H9 (cell line): ENCODE measurements around the gene MAP6. TPM values are rescaled to one million over a fixed set of nuclear protein-coding genes. Genes with fewer than 3 reads are reported as not detected.
A peak's percentile ranks its signal among the peaks of the same experiment; 100 is the strongest.

Experiments used
- DNase-seq: peaks from one replicate; pipeline ENCODE4 v3.0.0-alpha.2; 2017
- H2AFZ ChIP-seq: one replicate; pipeline ENCODE4 v1.6.1; 2013; ENCODE audit warnings: mild to moderate bottlenecking, low read length, control low read depth, moderate library complexity
- H2AK5ac ChIP-seq: 2 replicates; pipeline ENCODE4 v1.6.1; 2013; ENCODE audit warnings: low read length, control low read depth, mixed read lengths; ENCODE audit not compliant: insufficient read length
- H2BK120ac ChIP-seq: one replicate; pipeline ENCODE4 v1.6.1; 2013; ENCODE audit warnings: low read depth, mild to moderate bottlenecking, low read length, control low read depth, inconsistent platforms; ENCODE audit not compliant: poor library complexity, severe bottlenecking
- H2BK12ac ChIP-seq: 2 replicates; pipeline ENCODE4 v1.6.1; 2013; ENCODE audit warnings: low read length, control low read depth, mixed read lengths, low read depth; ENCODE audit not compliant: insufficient read length
- H2BK15ac ChIP-seq: 2 replicates; pipeline ENCODE4 v1.6.1; 2013; ENCODE audit warnings: low read depth, low read length, control low read depth
- H2BK20ac ChIP-seq: one replicate; pipeline ENCODE4 v1.6.1; 2013; ENCODE audit warnings: low read depth, mild to moderate bottlenecking, low read length, control low read depth, inconsistent platforms; ENCODE audit not compliant: poor library complexity, severe bottlenecking
- H2BK5ac ChIP-seq: 2 replicates; pipeline ENCODE4 v1.6.1; 2013; ENCODE audit warnings: low read length, control low read depth, mixed read lengths; ENCODE audit not compliant: insufficient read length
- H3K14ac ChIP-seq: 2 replicates; pipeline ENCODE4 v1.6.1; 2013; ENCODE audit warnings: low read length, control low read depth; ENCODE audit not compliant: insufficient read depth
- H3K18ac ChIP-seq: 2 replicates; pipeline ENCODE4 v1.6.1; 2013; ENCODE audit warnings: low read depth, mild to moderate bottlenecking, mixed read lengths, low read length, control low read depth; ENCODE audit not compliant: insufficient read length
- H3K23ac ChIP-seq: 2 replicates; pipeline ENCODE4 v1.6.1; 2013; ENCODE audit warnings: low read length, control low read depth, mixed read lengths, low read depth; ENCODE audit not compliant: insufficient read length
- H3K23me2 ChIP-seq: 2 replicates; pipeline ENCODE4 v1.6.1; 2013; ENCODE audit warnings: low read depth, mild to moderate bottlenecking, mixed read lengths, low read length, control low read depth; ENCODE audit not compliant: insufficient read length, poor library complexity, severe bottlenecking
- H3K27ac ChIP-seq: 2 replicates; pipeline ENCODE4 v1.5.1; 2013; ENCODE audit warnings: low read length, control low read depth, mixed read lengths, low read depth; ENCODE audit not compliant: insufficient read length
- H3K27me3 ChIP-seq: 2 replicates; pipeline ENCODE4 v1.6.1; 2013; ENCODE audit warnings: low read length, control low read depth, inconsistent platforms; ENCODE audit not compliant: insufficient read depth
- H3K4ac ChIP-seq: 2 replicates; pipeline ENCODE4 v1.6.1; 2013; ENCODE audit warnings: low read depth, mild to moderate bottlenecking, control low read depth, inconsistent platforms, low read length, moderate library complexity
- H3K4me1 ChIP-seq: 2 replicates; pipeline ENCODE4 v1.6.1; 2013; ENCODE audit warnings: low read length, control low read depth, inconsistent platforms; ENCODE audit not compliant: insufficient read depth
- H3K4me2 ChIP-seq: 2 replicates; pipeline ENCODE4 v1.6.1; 2013; ENCODE audit warnings: low read length, control low read depth, mixed read lengths; ENCODE audit not compliant: insufficient read length, insufficient read depth
- H3K56ac ChIP-seq: 2 replicates; pipeline ENCODE4 v1.6.1; 2013; ENCODE audit warnings: low read depth, mild to moderate bottlenecking, mixed read lengths, low read length, control low read depth; ENCODE audit not compliant: insufficient read length
- H3K79me1 ChIP-seq: 2 replicates; pipeline ENCODE4 v1.6.1; 2013; ENCODE audit warnings: low read depth, mild to moderate bottlenecking, moderate library complexity, low read length, control low read depth, inconsistent platforms; ENCODE audit not compliant: insufficient read depth, poor library complexity, severe bottlenecking
- H3K79me2 ChIP-seq: 2 replicates; pipeline ENCODE4 v1.6.1; 2013; ENCODE audit warnings: low read length, control low read depth, inconsistent platforms; ENCODE audit not compliant: insufficient read depth
- H3K9ac ChIP-seq: 2 replicates; pipeline ENCODE4 v1.6.1; 2013; ENCODE audit warnings: low read length, control low read depth, mixed read lengths; ENCODE audit not compliant: insufficient read length; ENCODE audit errors: extremely low read depth
- H3K9me3 ChIP-seq: one replicate; pipeline ENCODE4 v1.6.1; 2013; ENCODE audit warnings: low read depth, low read length, inconsistent platforms; ENCODE audit not compliant: control insufficient read depth
- H3T11ph ChIP-seq: one replicate; pipeline ENCODE4 v1.6.1; 2013; ENCODE audit warnings: mild to moderate bottlenecking, low read length, control low read depth, inconsistent platforms
- H4K20me1 ChIP-seq: one replicate; pipeline ENCODE4 v1.6.1; 2013; ENCODE audit not compliant: control insufficient read depth, insufficient read length, insufficient read depth
- H4K5ac ChIP-seq: 2 replicates; pipeline ENCODE4 v1.6.1; 2013; ENCODE audit warnings: low read depth, mild to moderate bottlenecking, mixed read lengths, low read length, control low read depth; ENCODE audit not compliant: insufficient read length
- H4K8ac ChIP-seq: replicated peaks from 2 replicates; pipeline ENCODE4 v1.6.1; 2013; ENCODE audit warnings: low read length, control low read depth, mixed read lengths, low read depth; ENCODE audit not compliant: insufficient read length
- H4K91ac ChIP-seq: 2 replicates; pipeline ENCODE4 v1.6.1; 2013; ENCODE audit warnings: low read depth, mild to moderate bottlenecking, moderate library complexity, mixed read lengths, low read length, control low read depth; ENCODE audit not compliant: insufficient read length
- H3K27ac Mint-ChIP-seq, 3 experiments: 2 replicates in 2 of 3; 3 replicates in 1 of 3; pipeline ENCODE4 v1.8.0; 2020 to 2021; ENCODE audit warnings: mixed read lengths in 3 of 3, mild to moderate bottlenecking in 1 of 3, moderate library complexity in 1 of 3
- H3K27me3 Mint-ChIP-seq: 2 replicates; pipeline ENCODE4 v1.8.0; 2021; ENCODE audit warnings: low read depth, mild to moderate bottlenecking, moderate library complexity, mixed read lengths
- H3K36me3 Mint-ChIP-seq, 3 experiments: 2 replicates in 2 of 3; 3 replicates in 1 of 3; pipeline ENCODE4 v1.8.0; 2020 to 2021; ENCODE audit warnings: low read depth in 3 of 3, mixed read lengths in 3 of 3; ENCODE audit not compliant: insufficient read depth in 1 of 3
- H3K4me1 Mint-ChIP-seq, 2 experiments: 2 replicates each; pipeline ENCODE4 v1.8.0; 2020; ENCODE audit warnings: mixed read lengths in 2 of 2
- H3K4me3 Mint-ChIP-seq, 2 experiments: 2 replicates in 1 of 2; 3 replicates in 1 of 2; pipeline ENCODE4 v1.8.0; 2020 to 2021; ENCODE audit warnings: mild to moderate bottlenecking in 2 of 2, mixed read lengths in 2 of 2, moderate library complexity in 1 of 2
- H3K9me3 Mint-ChIP-seq, 2 experiments: 2 replicates in 1 of 2; 3 replicates in 1 of 2; pipeline ENCODE4 v1.8.0; 2020; ENCODE audit warnings: mild to moderate bottlenecking in 2 of 2, mixed read lengths in 2 of 2, moderate library complexity in 1 of 2
- WGBS: extraction: QIAGEN DNeasy Blood & Tissue Kit; methylation state at CpG from one replicate; pipeline ENCODE4 v1.1.7; 2013; ENCODE audit warnings: missing lambda C conversion rate, low lambda C conversion rate, mixed read lengths; ENCODE audit not compliant: insufficient read length; ENCODE audit errors: extremely low coverage; 5-methylcytosine and 5-hydroxymethylcytosine counted together
- total RNA-seq: library from RNA; stranded (reverse); gene quantifications from 2 replicates; pipeline ENCODE4 v1.2.1, GENCODE V29; 2021
- TF ChIP-seq, protein P1 (sequence below): fragments of 200-600 bp; sonication (generic); conservative IDR thresholded peaks from 3 replicates; pipeline ENCODE4 v1.8.0; 2021; ENCODE audit warnings: antibody characterized with exemption, mild to moderate bottlenecking

The MAP6 gene
- total RNA-seq, 1 experiment from 2014 or later: 0.77 TPM

- Histone ChIP-seq H3K9ac (no peak overlapping the region), H2AFZ (no peak overlapping the region), H3K79me1 (no peaks in the 10 kb centered on the region), H3T11ph (no peak overlapping the region), H3K79me2 (no peaks in the 10 kb centered on the region), H3K56ac (no peak overlapping the region), H3K14ac (no peak overlapping the region), H2BK15ac (no peak overlapping the region), H2AK5ac (no peak overlapping the region), H2BK120ac (no peak overlapping the region), H2BK12ac (no peak overlapping the region), H4K5ac (no peak overlapping the region), H3K18ac (no peak overlapping the region), H3K23ac (no peak overlapping the region), H2BK20ac (no peak overlapping the region), H3K4ac (no peak overlapping the region), H3K23me2 (no peaks in the 10 kb centered on the region), H3K27ac (no peak overlapping the region), H3K27me3 (no peaks in the 10 kb centered on the region), H3K9me3 (no peaks in the 10 kb centered on the region), H4K8ac (no peak overlapping the region), H2BK5ac (no peak overlapping the region), H3K4me2 (no peak overlapping the region), H3K4me1 (no peaks in the 10 kb centered on the region), H4K91ac (no peak overlapping the region), H4K20me1 (no peaks in the 10 kb centered on the region)
- H3K27ac Mint-ChIP-seq: peak overlapping the region in 1 of 3 experiments; percentile 98; a peak in 2 of 7 replicates
- no peak for DNase-seq
- H3K27me3 Mint-ChIP-seq: peaks cover 4% of the 10 kb centered on the region; the same call in 1 of the 2 replicates
- no CpG with 5 or more reads among the region's 1 CpG for WGBS
- H3K4me3 Mint-ChIP-seq: no peak overlapping the region
- peaks cover 0 to 4% (median 0%) of the 10 kb centered on the region in 3 experiments; a peak in 1 of 7 replicates for H3K36me3 Mint-ChIP-seq
- peaks cover 6 to 10% of the 10 kb centered on the region in 2 experiments for H3K4me1 Mint-ChIP-seq
- H3K9me3 Mint-ChIP-seq: peaks cover 0 to 3% of the 10 kb centered on the region in 2 experiments; a peak in 1 of 5 replicates
- TF ChIP-seq, protein P1, sequence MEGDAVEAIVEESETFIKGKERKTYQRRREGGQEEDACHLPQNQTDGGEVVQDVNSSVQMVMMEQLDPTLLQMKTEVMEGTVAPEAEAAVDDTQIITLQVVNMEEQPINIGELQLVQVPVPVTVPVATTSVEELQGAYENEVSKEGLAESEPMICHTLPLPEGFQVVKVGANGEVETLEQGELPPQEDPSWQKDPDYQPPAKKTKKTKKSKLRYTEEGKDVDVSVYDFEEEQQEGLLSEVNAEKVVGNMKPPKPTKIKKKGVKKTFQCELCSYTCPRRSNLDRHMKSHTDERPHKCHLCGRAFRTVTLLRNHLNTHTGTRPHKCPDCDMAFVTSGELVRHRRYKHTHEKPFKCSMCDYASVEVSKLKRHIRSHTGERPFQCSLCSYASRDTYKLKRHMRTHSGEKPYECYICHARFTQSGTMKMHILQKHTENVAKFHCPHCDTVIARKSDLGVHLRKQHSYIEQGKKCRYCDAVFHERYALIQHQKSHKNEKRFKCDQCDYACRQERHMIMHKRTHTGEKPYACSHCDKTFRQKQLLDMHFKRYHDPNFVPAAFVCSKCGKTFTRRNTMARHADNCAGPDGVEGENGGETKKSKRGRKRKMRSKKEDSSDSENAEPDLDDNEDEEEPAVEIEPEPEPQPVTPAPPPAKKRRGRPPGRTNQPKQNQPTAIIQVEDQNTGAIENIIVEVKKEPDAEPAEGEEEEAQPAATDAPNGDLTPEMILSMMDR: no peak
Observed at GRCh38 chr11:75547177-75547576, 121.7 kb downstream of the MAP6 start.
